Activated B cell treated with CpG ODN at 0.5 μM for 24 hours (primary cell): ENCODE data around the gene ABL1. TPM values are rescaled to one million over a fixed set of nuclear protein-coding genes. Genes with fewer than 3 reads are reported as not detected.

ENCODE experiments used
- ATAC-seq: fragments of 200-7000 bp; cut with Tn5 transposase; one replicate; pipeline ENCODE4 v1.10.0; 2021; ENCODE audit warnings: low read depth, mild to moderate bottlenecking, moderate library complexity
- CTCF ChIA-PET: fragments of 350-600 bp; sonication (Branson Sonifier 250); formaldehyde crosslinking; loops from one replicate; lab custom pipeline; 2021; ENCODE audit warnings: antibody characterized with exemption; lab: Charles Lee
- POLR2A ChIA-PET: fragments of 350-600 bp; sonication (Branson Sonifier 250); formaldehyde crosslinking; loops from one replicate; lab custom pipeline; 2021; ENCODE audit warnings: antibody characterized with exemption; lab: Charles Lee
- DNase-seq: peaks from one replicate; pipeline ENCODE4 v3.0.0; 2022
- H3K27ac Mint-ChIP-seq: one replicate; pipeline ENCODE4 v1.8.0; 2020; ENCODE audit warnings: mixed read lengths
- H3K27me3 Mint-ChIP-seq: one replicate; pipeline ENCODE4 v1.8.0; 2021; ENCODE audit warnings: mixed read lengths
- H3K36me3 Mint-ChIP-seq: one replicate; pipeline ENCODE4 v1.8.0; 2021; ENCODE audit warnings: low read depth, mixed read lengths
- H3K4me1 Mint-ChIP-seq: one replicate; pipeline ENCODE4 v1.8.0; 2021; ENCODE audit warnings: mixed read lengths
- H3K4me3 Mint-ChIP-seq: one replicate; pipeline ENCODE4 v1.8.0; 2020; ENCODE audit warnings: mild to moderate bottlenecking, mixed read lengths
- H3K9me3 Mint-ChIP-seq: one replicate; pipeline ENCODE4 v1.8.0; 2020; ENCODE audit warnings: mixed read lengths
- CTCF ChIP-seq: fragments of 200-600 bp; IDR thresholded peaks from one replicate; pipeline ENCODE4 v1.8.0; 2022; ENCODE audit warnings: antibody characterized with exemption, mild to moderate bottlenecking
- intact Hi-C: fragments of 100-400 bp; cut with micrococcal nuclease; formaldehyde crosslinking; loops from one replicate; pipeline ENCODE4 v1.15.1; 2024
- total RNA-seq: library from RNA; stranded (reverse); gene quantifications from 2 replicates; pipeline ENCODE4 v1.2.3, GENCODE V29; 2022

The ABL1 gene
- total RNA-seq, 1 donor from 2014 or later, result 41.6 TPM

GRCh38 chr9:130805510-130806326 is 29.3 kb upstream of the ABL1 start:
- ChIA-PET CTCF (interaction anchor here (0.9 to 1.4 kb wide), 3 partner anchors 34 to 105 kb away, joined by 3 to 4 read pairs (median 3); no protein-coding TSS in a partner anchor), POLR2A (interaction anchor here (0.6 kb wide), 1 partner anchor 1819 kb away, joined by 3 read pairs; no protein-coding TSS in a partner anchor)
- intact Hi-C loops, result no loop called here
- ATAC-seq (peak; percentile 57), DNase-seq (no peak)
- Mint-ChIP-seq H3K4me1 (peaks cover 20% of the 10 kb centered on the region), H3K27me3 (no peaks in the 10 kb centered on the region), H3K27ac (peak overlapping the region; percentile 55), H3K9me3 (no peaks in the 10 kb centered on the region), H3K4me3 (peak overlapping the region; percentile 11), H3K36me3 (no peaks in the 10 kb centered on the region)
- no peak for TF ChIP-seq CTCF

GRCh38 chr9:130806327-130806716 is 28.7 kb upstream of the ABL1 start:
- intact Hi-C loops, result no loop called here
- H3K4me1 Mint-ChIP-seq, result peaks cover 20% of the 10 kb centered on the region
- H3K9me3 Mint-ChIP-seq, result no peaks in the 10 kb centered on the region
- ATAC-seq (no peak), DNase-seq (no peak)
- H3K36me3 Mint-ChIP-seq, result no peaks in the 10 kb centered on the region
- CTCF ChIA-PET, result interaction anchor here (0.6 to 1.4 kb wide), 4 partner anchors 35 to 199 kb away, joined by 3 to 4 read pairs (median 3); no protein-coding TSS in a partner anchor
- H3K27ac Mint-ChIP-seq, result peak overlapping the region; percentile 55
- no peaks in the 10 kb centered on the region for H3K27me3 Mint-ChIP-seq
- TF ChIP-seq CTCF, result no peak
- no peak overlapping the region for H3K4me3 Mint-ChIP-seq
- POLR2A ChIA-PET, result no interaction called here

GRCh38 chr9:130810609-130811136 is 24.4 kb upstream of the ABL1 start:
- H3K4me1 Mint-ChIP-seq, result peaks cover 16% of the 10 kb centered on the region
- H3K27ac Mint-ChIP-seq, result no peak overlapping the region
- intact Hi-C loops, result no loop called here

GRCh38 chr9:130815242-130815808 is 19.7 kb upstream of the ABL1 start:
- ATAC-seq (no peak), DNase-seq (no peak)
- Mint-ChIP-seq H3K4me3 (no peak overlapping the region), H3K4me1 (peaks cover 8% of the 10 kb centered on the region), H3K36me3 (peaks cover 4% of the 10 kb centered on the region), H3K27me3 (no peaks in the 10 kb centered on the region), H3K9me3 (peaks cover 6% of the 10 kb centered on the region), H3K27ac (no peak overlapping the region)
- no peak for TF ChIP-seq CTCF
- ChIA-PET POLR2A (no interaction called here), CTCF (no interaction called here)
- intact Hi-C loops, result no loop called here

More at GRCh38 chr9:130810609-130811136, 24.4 kb upstream of the ABL1 start:
- Mint-ChIP-seq H3K9me3 (no peaks in the 10 kb centered on the region), H3K4me3 (no peak overlapping the region), H3K27me3 (no peaks in the 10 kb centered on the region), H3K36me3 (no peaks in the 10 kb centered on the region)
- ChIA-PET CTCF (no interaction called here), POLR2A (no interaction called here)
- ATAC-seq, result no peak
- DNase-seq, result no peak
- TF ChIP-seq CTCF, result no peak

DNA sequence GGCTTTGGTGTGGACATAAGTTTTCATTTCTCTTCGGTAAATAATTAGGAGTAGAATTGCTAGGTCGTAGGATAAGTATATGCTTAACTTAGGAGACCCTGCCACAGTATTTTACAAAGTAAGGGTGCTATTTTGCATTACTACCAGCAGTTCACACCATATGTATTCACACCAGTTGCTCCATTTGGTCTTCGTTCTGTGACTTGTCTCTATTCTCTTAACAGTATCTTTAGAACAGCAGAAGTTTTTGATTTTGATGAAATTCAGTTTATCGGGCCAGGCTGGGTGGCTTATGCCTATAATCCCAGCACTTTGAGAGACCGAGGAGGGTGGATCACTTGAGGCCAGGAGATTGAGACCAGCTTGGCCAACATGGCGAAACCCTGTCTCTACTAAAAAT is 17.1 kb upstream of the ABL1 start:
- Mint-ChIP-seq H3K36me3 (peaks cover 4% of the 10 kb centered on the region), H3K4me1 (peaks cover 8% of the 10 kb centered on the region), H3K4me3 (no peak overlapping the region), H3K27me3 (no peaks in the 10 kb centered on the region), H3K9me3 (peaks cover 6% of the 10 kb centered on the region), H3K27ac (no peak overlapping the region)
- intact Hi-C loops, result no loop called here
- TF ChIP-seq CTCF, result no peak
- POLR2A ChIA-PET, result no interaction called here
- ATAC-seq, result no peak
- CTCF ChIA-PET, result no interaction called here
- DNase-seq, result no peak
